ENCODE results near the gene IGFLR1. TPM values are rescaled to one million over a fixed set of nuclear protein-coding genes. Genes with fewer than 3 reads are reported as not detected.

The IGFLR1 gene
- total RNA-seq, result 10 to 100 TPM in 2 of 4 donors, 1 to 10 TPM in 2; 4.8 to 25.5 (median 10.7) TPM

GRCh38 chr19:35742121-35742724, at the start of gene IGFLR1:
IGFLR1 (minus strand) TSS chr19:35742452; CDS start chr19:35741180, 1,272 bp downstream.
- TF ChIP-seq EP300 (IDR thresholded peaks at IDR 0.05), result no peak
- no peak for TF ChIP-seq CTCF (IDR thresholded peaks at IDR 0.05)
- TF ChIP-seq POLR2A (IDR thresholded peaks at IDR 0.05), result no peak
- peak within 1 kb of the TSS in 3 of 4 donors; percentile 77 to 89 (median 89) for H3K27ac ChIP-seq
- no peaks in the 10 kb centered on the region for H3K27me3 ChIP-seq
- no peak for DNase-seq (ENCODE audit: low spot score in 2 of 2)
- H3K4me1 ChIP-seq, result peaks cover 0 to 47% (median 32%) of the 10 kb centered on the region in 4 donors
- peak within 1 kb of the TSS in 2 of 4 donors; percentile 65 to 75 for H3K4me3 ChIP-seq
- 55 to 78% methylated on average over 9 of the region's 9 CpGs for WGBS, 2 donors
- H3K36me3 ChIP-seq, result peaks cover 3 to 26% (median 4%) of the 10 kb centered on the region in 3 donors
- no peaks in the 10 kb centered on the region for H3K9me3 ChIP-seq

GRCh38 chr19:35791814-35792279, 49.6 kb upstream of the IGFLR1 start:
- H3K4me3 ChIP-seq, result no peak overlapping the region
- peaks cover 0 to 13% of the 10 kb centered on the region in 2 donors for H3K27me3 ChIP-seq
- H3K4me1 ChIP-seq, result no peaks in the 10 kb centered on the region
- no peak for DNase-seq (ENCODE audit: low spot score in 2 of 2)
- no peaks in the 10 kb centered on the region for H3K9me3 ChIP-seq
- peaks cover 0 to 15% (median 0%) of the 10 kb centered on the region in 3 donors for H3K36me3 ChIP-seq
- 69 to 89% methylated on average over 6 to 8 of the region's 9 CpGs for WGBS, 2 donors
- no peak overlapping the region for H3K27ac ChIP-seq
- TF ChIP-seq CTCF (IDR thresholded peaks at IDR 0.05) (no peak), EP300 (IDR thresholded peaks at IDR 0.05) (no peak), POLR2A (IDR thresholded peaks at IDR 0.05) (no peak)

- H3K4me3 ChIP-seq, result no peak overlapping the region
- TF ChIP-seq POLR2A (IDR thresholded peaks at IDR 0.05), result no peak
- no peak for TF ChIP-seq EP300 (IDR thresholded peaks at IDR 0.05)
- TF ChIP-seq CTCF (IDR thresholded peaks at IDR 0.05), result no peak
- H3K9me3 ChIP-seq, result no peaks in the 10 kb centered on the region
- peaks cover 0 to 6% of the 10 kb centered on the region in 2 donors for H3K27me3 ChIP-seq
- H3K36me3 ChIP-seq, result peaks cover 0 to 22% (median 0%) of the 10 kb centered on the region in 3 donors
- no peak overlapping the region for H3K27ac ChIP-seq
- H3K4me1 ChIP-seq, result no peaks in the 10 kb centered on the region
- 54 to 62% methylated on average over 13 to 17 of the region's 20 CpGs for WGBS, 2 donors
- DNase-seq (ENCODE audit: low spot score in 2 of 2), result no peak
Observed at GRCh38 chr19:35790981-35791813, 48.9 kb upstream of the IGFLR1 start.

DNA sequence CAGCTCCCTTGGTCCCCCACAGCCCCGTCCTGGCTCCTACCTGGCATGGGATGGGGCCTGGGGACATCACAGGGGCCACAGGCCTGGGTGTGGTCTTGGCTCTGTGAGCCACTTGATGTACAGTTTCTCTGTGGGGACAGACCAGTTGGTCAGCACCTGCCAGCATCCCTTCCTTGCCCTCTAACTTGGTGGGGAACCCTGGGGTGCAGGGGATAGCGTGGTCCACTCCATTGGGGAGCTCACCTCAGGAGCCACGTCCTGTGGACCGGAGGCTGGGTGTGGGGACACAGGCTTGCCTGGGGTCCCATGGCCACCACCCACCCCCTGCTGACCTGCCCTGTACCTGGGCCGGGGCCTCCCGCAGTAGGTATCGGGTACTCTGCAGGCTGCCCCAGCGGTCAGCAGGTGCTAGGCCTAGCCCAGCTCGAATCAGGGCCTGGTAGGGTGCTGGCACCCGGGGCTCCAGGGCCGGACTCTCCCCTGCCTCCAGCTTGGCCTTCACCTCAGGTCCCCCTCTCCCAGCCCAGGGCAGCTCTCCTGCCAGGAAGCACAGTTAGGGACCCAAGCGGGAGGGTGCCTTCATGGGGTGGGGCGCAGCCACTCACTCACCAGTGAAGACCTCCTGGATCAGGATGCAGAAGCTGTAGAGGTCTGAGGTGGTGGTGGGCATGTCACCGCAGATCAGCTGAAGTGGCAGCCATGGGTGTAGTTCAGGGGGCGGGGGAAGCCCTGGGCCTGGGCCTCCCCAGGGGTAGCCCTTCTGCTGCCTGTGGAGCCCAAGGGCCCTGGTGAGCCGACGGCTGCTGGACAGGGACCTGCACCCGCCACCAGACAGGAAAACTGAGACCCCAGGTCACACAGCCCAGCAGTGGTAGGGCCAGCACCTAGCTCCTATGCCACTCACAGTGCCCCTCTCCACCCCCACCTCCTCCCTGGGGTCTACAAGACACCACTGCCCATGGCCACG, 48.0 kb upstream of the IGFLR1 start:
- 72 to 79% methylated on average over 10 to 12 of the region's 19 CpGs for WGBS, 2 donors
- Histone ChIP-seq H3K27me3 (no peaks in the 10 kb centered on the region), H3K4me1 (no peaks in the 10 kb centered on the region), H3K27ac (no peak overlapping the region), H3K4me3 (no peak overlapping the region), H3K36me3 (peaks cover 0 to 31% (median 0%) of the 10 kb centered on the region in 3 donors), H3K9me3 (no peaks in the 10 kb centered on the region)
- DNase-seq (ENCODE audit: low spot score in 2 of 2), result no peak
- TF ChIP-seq POLR2A (IDR thresholded peaks at IDR 0.05) (no peak), EP300 (IDR thresholded peaks at IDR 0.05) (no peak), CTCF (IDR thresholded peaks at IDR 0.05) (no peak)

Measured in tibial nerve (tissue), 4 donors.